HG03045 (cell line): Measurements from ENCODE around the gene ABCC6.
"Not testable (repeated sequence)": the region's sequence is repeated elsewhere in the genome, so short reads cannot be mapped to it uniquely, and the experiment has no call there.

Experiments
- ATAC-seq: cut with Tn5 transposase; IDR thresholded peaks from one replicate; pipeline ENCODE4 v1.9.1; 2021; ENCODE audit warnings: mild to moderate bottlenecking, moderate library complexity; ENCODE audit not compliant: unreplicated experiment

Gene ABCC6

GRCh38 chr16:16162591-16162990 is 60.7 kb downstream of the ABCC6 start:
- no peak for ATAC-seq

- ATAC-seq, result not testable (repeated sequence)
Measured at GRCh38 chr16:16161840-16162239, 61.5 kb downstream of the ABCC6 start.

- no peak for ATAC-seq
Measured at GRCh38 chr16:16161319-16161718, 62.0 kb downstream of the ABCC6 start.

GRCh38 chr16:16159662-16160061 is 63.6 kb downstream of the ABCC6 start:
- ATAC-seq, result no peak

GRCh38 chr16:16158741-16159374 is 64.4 kb downstream of the ABCC6 start:
- no peak for ATAC-seq

GRCh38 chr16:16158082-16158658 is 65.1 kb downstream of the ABCC6 start:
- no peak for ATAC-seq

GRCh38 chr16:16157166-16157565 is 66.1 kb downstream of the ABCC6 start:
- ATAC-seq, result no peak

GRCh38 chr16:16155234-16155633 is 68.1 kb downstream of the ABCC6 start:
- no peak for ATAC-seq

GRCh38 chr16:16154281-16154951 is 68.9 kb downstream of the ABCC6 start:
- no peak for ATAC-seq

GRCh38 chr16:16153000-16153399 is 70.3 kb downstream of the ABCC6 start:
- not testable (repeated sequence) for ATAC-seq

- ATAC-seq, result no peak
Measured at GRCh38 chr16:16151315-16151714, 72.0 kb downstream of the ABCC6 start.

- ATAC-seq, result no peak
Measured at GRCh38 chr16:16150878-16151152, 72.5 kb downstream of the ABCC6 start.

- no peak for ATAC-seq
Measured at GRCh38 chr16:16150117-16150877, 73.0 kb downstream of the ABCC6 start.

- ATAC-seq, result no peak
Measured at GRCh38 chr16:16149710-16150116, 73.6 kb downstream of the ABCC6 start.

- no peak for ATAC-seq
Measured at GRCh38 chr16:16148755-16149154, 74.5 kb downstream of the ABCC6 start.

GRCh38 chr16:16148000-16148599 is 75.2 kb downstream of the ABCC6 start:
- ATAC-seq, result not testable (repeated sequence)

- no peak for ATAC-seq
Measured at GRCh38 chr16:16147316-16147999, 75.8 kb downstream of the ABCC6 start.

GRCh38 chr16:16146380-16147315 is 76.6 kb downstream of the ABCC6 start:
- ATAC-seq, result no peak

GRCh38 chr16:16145286-16145685 is 78.0 kb downstream of the ABCC6 start:
- no peak for ATAC-seq

- ATAC-seq, result no peak
Measured at GRCh38 chr16:16144416-16144815, 78.9 kb downstream of the ABCC6 start.
